Ectodermal cell (in vitro differentiated cells): Measurements from ENCODE around the gene CCDC13.
A peak's percentile ranks its signal among the peaks of the same experiment; 100 is the strongest.

Source experiments
- H3K27ac ChIP-seq: 2 replicates; pipeline ENCODE4 v1.7.0; 2013; ENCODE audit warnings: mild to moderate bottlenecking, low read depth, low read length; ENCODE audit not compliant: insufficient read depth, poor library complexity, severe bottlenecking
- H3K27me3 ChIP-seq: 2 replicates; pipeline ENCODE4 v1.7.0; 2013; ENCODE audit warnings: mild to moderate bottlenecking, low read length; ENCODE audit not compliant: insufficient read depth, control insufficient read depth, poor library complexity, severe bottlenecking
- H3K36me3 ChIP-seq: one replicate; pipeline ENCODE4 v1.7.0; 2013; ENCODE audit warnings: low read length; ENCODE audit not compliant: control insufficient read depth, insufficient read depth
- H3K4me1 ChIP-seq: one replicate; pipeline ENCODE4 v1.7.0; 2013; ENCODE audit warnings: low read length; ENCODE audit not compliant: control insufficient read depth, insufficient read depth
- H3K4me3 ChIP-seq: 2 replicates; pipeline ENCODE4 v1.7.0; 2013; ENCODE audit warnings: low read depth, low read length, control low read depth; ENCODE audit not compliant: insufficient read depth
- H3K9me3 ChIP-seq: 2 replicates; pipeline ENCODE4 v1.7.0; 2013; ENCODE audit warnings: mild to moderate bottlenecking, low read length, moderate library complexity; ENCODE audit not compliant: control insufficient read depth
- WGBS, 2 experiments: methylation state at CpG; one replicate each; pipeline ENCODE4 v1.1.7; 2013; ENCODE audit warnings: missing lambda C conversion rate in 2 of 2; 5-methylcytosine and 5-hydroxymethylcytosine counted together

CCDC13 gene

GRCh38 chr3:42753757-42754156 lies 19.3 kb downstream of the CCDC13 start:
- no peaks in the 10 kb centered on the region for H3K36me3 ChIP-seq
- peaks cover 10% of the 10 kb centered on the region for H3K4me1 ChIP-seq
- WGBS, 2 experiments = 90 to 92% methylated on average over 3 of the region's 3 CpGs
- H3K27me3 ChIP-seq = no peaks in the 10 kb centered on the region
- H3K9me3 ChIP-seq = no peaks in the 10 kb centered on the region
- H3K4me3 ChIP-seq = no peak overlapping the region
- no peak overlapping the region for H3K27ac ChIP-seq

GRCh38 chr3:42752961-42753360 lies 20.1 kb downstream of the CCDC13 start:
- no peak overlapping the region for H3K27ac ChIP-seq
- no peaks in the 10 kb centered on the region for H3K27me3 ChIP-seq
- H3K4me1 ChIP-seq = peaks cover 10% of the 10 kb centered on the region
- no peak overlapping the region for H3K4me3 ChIP-seq
- H3K36me3 ChIP-seq = no peaks in the 10 kb centered on the region
- H3K9me3 ChIP-seq = no peaks in the 10 kb centered on the region
- whole genome bisulfite sequencing, 2 experiments = 96 to 100% methylated on average over 4 of the region's 4 CpGs

DNA sequence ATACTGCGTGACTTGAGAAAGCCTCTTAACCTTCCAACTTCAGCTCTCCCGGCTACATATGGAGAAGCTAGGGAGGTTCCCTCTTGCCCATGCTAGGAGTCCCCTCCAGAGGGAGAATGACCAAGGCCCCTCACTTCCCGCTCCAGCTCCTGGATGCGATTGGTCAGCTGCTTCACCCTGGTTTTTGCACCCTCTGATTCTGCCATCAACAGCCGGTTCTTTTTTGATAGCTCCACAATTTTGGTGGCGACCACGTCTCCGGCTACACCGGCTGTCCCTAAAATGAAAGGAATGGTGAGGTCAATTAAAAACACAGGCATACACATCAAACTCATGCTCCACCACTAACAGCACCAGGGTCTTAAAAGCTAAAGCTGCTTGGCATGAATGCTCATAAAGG lies 20.6 kb downstream of the CCDC13 start:
- H3K9me3 ChIP-seq = no peaks in the 10 kb centered on the region
- H3K27ac ChIP-seq = no peak overlapping the region
- WGBS, 2 experiments = 95 to 97% methylated on average over 9 of the region's 9 CpGs
- H3K27me3 ChIP-seq = no peaks in the 10 kb centered on the region
- no peaks in the 10 kb centered on the region for H3K36me3 ChIP-seq
- no peak overlapping the region for H3K4me3 ChIP-seq
- H3K4me1 ChIP-seq = peaks cover 10% of the 10 kb centered on the region

DNA sequence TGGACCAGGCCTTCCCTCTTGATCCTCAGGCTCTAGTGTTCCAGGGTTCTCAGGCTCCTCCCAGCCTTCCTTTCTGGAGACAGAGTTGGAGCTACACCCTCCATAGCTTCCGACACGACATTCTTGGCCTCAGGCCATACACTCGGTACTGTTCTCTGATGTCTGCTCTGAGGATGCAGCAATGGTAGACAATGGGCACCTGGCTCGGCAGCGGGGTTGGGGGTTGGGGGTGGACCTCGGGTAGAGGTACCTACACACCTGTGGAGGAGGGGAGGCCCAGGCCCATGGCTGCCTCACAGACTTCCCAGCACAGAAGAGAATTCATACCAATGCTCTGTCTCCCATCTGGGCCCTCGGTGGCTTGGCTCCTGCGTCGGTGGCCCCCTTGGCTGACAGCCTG lies 21.4 kb downstream of the CCDC13 start:
- no peaks in the 10 kb centered on the region for H3K36me3 ChIP-seq
- no peaks in the 10 kb centered on the region for H3K27me3 ChIP-seq
- no peak overlapping the region for H3K4me3 ChIP-seq
- H3K27ac ChIP-seq = no peak overlapping the region
- 94 to 96% methylated on average over 9 of the region's 9 CpGs for WGBS, 2 experiments
- H3K9me3 ChIP-seq = no peaks in the 10 kb centered on the region
- H3K4me1 ChIP-seq = peaks cover 13% of the 10 kb centered on the region

DNA sequence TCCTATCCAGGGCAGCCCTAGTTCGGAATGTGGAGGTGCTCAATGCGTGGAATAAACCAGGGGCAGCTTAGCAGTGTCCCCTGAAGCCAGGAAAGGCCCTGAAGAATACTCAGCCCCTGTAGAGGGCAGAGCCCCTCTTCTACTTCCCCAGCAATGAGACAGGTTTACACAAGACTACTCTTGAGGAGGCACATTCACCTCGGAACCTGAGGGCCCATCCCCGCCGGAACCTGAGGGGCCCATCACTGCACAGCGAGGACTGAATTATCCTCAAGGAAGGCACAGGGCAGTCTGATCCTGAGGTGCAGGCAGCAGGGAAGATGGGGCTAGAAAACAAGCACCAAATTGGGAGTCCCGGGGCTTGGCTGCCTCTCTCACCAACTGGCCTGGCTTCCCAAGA lies 22.2 kb downstream of the CCDC13 start:
- Histone ChIP-seq H3K27me3 (no peaks in the 10 kb centered on the region), H3K27ac (no peak overlapping the region), H3K4me3 (no peak overlapping the region), H3K9me3 (no peaks in the 10 kb centered on the region), H3K36me3 (no peaks in the 10 kb centered on the region), H3K4me1 (peaks cover 17% of the 10 kb centered on the region)
- WGBS, 2 experiments = 92 to 94% methylated on average over 7 of the region's 7 CpGs

- peaks cover 17% of the 10 kb centered on the region for H3K4me1 ChIP-seq
Measured at GRCh38 chr3:42749753-42750231, 23.3 kb downstream of the CCDC13 start.

GRCh38 chr3:42749025-42749752 lies 23.9 kb downstream of the CCDC13 start:
- Histone ChIP-seq H3K4me3 (no peak overlapping the region), H3K27ac (peak overlapping the region; percentile 62), H3K9me3 (no peaks in the 10 kb centered on the region), H3K36me3 (no peaks in the 10 kb centered on the region), H3K4me1 (peaks cover 17% of the 10 kb centered on the region), H3K27me3 (no peaks in the 10 kb centered on the region)
- 85 to 93% methylated on average over 9 to 10 of the region's 10 CpGs for WGBS, 2 experiments

More at GRCh38 chr3:42749753-42750231, 23.3 kb downstream of the CCDC13 start:
- Histone ChIP-seq H3K9me3 (no peaks in the 10 kb centered on the region), H3K36me3 (no peaks in the 10 kb centered on the region), H3K4me3 (no peak overlapping the region), H3K27me3 (no peaks in the 10 kb centered on the region), H3K27ac (peak overlapping the region; percentile 62)
- WGBS, 2 experiments = 59 to 60% methylated on average over 10 of the region's 10 CpGs

DNA sequence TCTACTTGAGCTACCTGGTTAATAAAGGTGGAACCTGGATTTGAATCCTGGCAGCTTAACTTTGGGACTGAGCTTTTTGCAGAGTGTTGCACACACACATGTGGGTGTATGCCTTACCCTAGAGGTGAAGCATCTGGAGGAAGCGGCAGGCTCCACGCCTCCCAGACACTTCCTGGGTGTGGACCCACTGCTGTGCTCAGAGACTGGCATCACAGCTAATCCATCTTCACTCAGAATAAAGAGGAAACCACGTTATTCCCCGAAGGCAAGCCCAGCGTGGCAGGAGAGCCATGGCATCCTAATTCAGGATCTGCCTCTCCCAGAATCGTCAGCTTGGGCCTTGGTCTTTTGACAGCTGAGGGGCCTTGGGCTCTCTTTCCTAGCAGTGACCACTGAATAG lies 25.5 kb downstream of the CCDC13 start:
- no peaks in the 10 kb centered on the region for H3K9me3 ChIP-seq
- no peak overlapping the region for H3K27ac ChIP-seq
- no peaks in the 10 kb centered on the region for H3K27me3 ChIP-seq
- no peaks in the 10 kb centered on the region for H3K36me3 ChIP-seq
- H3K4me3 ChIP-seq = no peak overlapping the region
- 92% methylated on average over 6 of the region's 6 CpGs for WGBS, 2 experiments
- peaks cover 17% of the 10 kb centered on the region for H3K4me1 ChIP-seq

GRCh38 chr3:42746455-42747450 lies 26.3 kb downstream of the CCDC13 start:
- peaks cover 17% of the 10 kb centered on the region for H3K4me1 ChIP-seq
- 89% methylated on average over 11 of the region's 11 CpGs for WGBS, 2 experiments
- no peaks in the 10 kb centered on the region for H3K9me3 ChIP-seq
- H3K27me3 ChIP-seq = no peaks in the 10 kb centered on the region
- no peak overlapping the region for H3K27ac ChIP-seq
- H3K36me3 ChIP-seq = no peaks in the 10 kb centered on the region
- no peak overlapping the region for H3K4me3 ChIP-seq
